Measurements from ENCODE around the gene VGLL3.

The VGLL3 gene

GRCh38 chr3:86937306-86937791 is 53.6 kb downstream of the VGLL3 start:
- no peak for TF ChIP-seq CTCF (IDR thresholded peaks at IDR 0.05; ENCODE audit: borderline replicate concordance, insufficient read depth, low read depth, low read length)
- no peak overlapping the region for H3K4me3 ChIP-seq (ENCODE audit: low read depth, low read length)

GRCh38 chr3:86934851-86935250 is 56.1 kb downstream of the VGLL3 start:
- no peak overlapping the region for H3K4me3 ChIP-seq (ENCODE audit: low read depth, low read length)
- TF ChIP-seq CTCF (IDR thresholded peaks at IDR 0.05; ENCODE audit: borderline replicate concordance, insufficient read depth, low read depth, low read length), result no peak

- TF ChIP-seq CTCF (IDR thresholded peaks at IDR 0.05; ENCODE audit: borderline replicate concordance, insufficient read depth, low read depth, low read length), result no peak
- H3K4me3 ChIP-seq (ENCODE audit: low read depth, low read length), result no peak overlapping the region
Measured at GRCh38 chr3:86930831-86931230, 60.1 kb downstream of the VGLL3 start.

GRCh38 chr3:86930181-86930580 is 60.8 kb downstream of the VGLL3 start:
- TF ChIP-seq CTCF (IDR thresholded peaks at IDR 0.05; ENCODE audit: borderline replicate concordance, insufficient read depth, low read depth, low read length), result no peak
- no peak overlapping the region for H3K4me3 ChIP-seq (ENCODE audit: low read depth, low read length)

GRCh38 chr3:86929046-86929445 is 61.9 kb downstream of the VGLL3 start:
- H3K4me3 ChIP-seq (ENCODE audit: low read depth, low read length), result no peak overlapping the region
- no peak for TF ChIP-seq CTCF (IDR thresholded peaks at IDR 0.05; ENCODE audit: borderline replicate concordance, insufficient read depth, low read depth, low read length)

- H3K4me3 ChIP-seq (ENCODE audit: low read depth, low read length), result no peak overlapping the region
Measured at GRCh38 chr3:86923071-86923491, 67.9 kb downstream of the VGLL3 start.

More at GRCh38 chr3:86923071-86923491, 67.9 kb downstream of the VGLL3 start:
- no peak for TF ChIP-seq CTCF (IDR thresholded peaks at IDR 0.05; ENCODE audit: borderline replicate concordance, insufficient read depth, low read depth, low read length)

All from GM12875 (cell line).